ENCODE results near the gene CAPN5. TPM values are rescaled to one million over a fixed set of nuclear protein-coding genes. Genes with fewer than 3 reads are reported as not detected.

CAPN5 gene
- polyA plus RNA-seq, 2 of the 4 experiments (the other 2 are of a cell fraction), result 9.4 to 12.9 TPM

GRCh38 chr11:77155556-77156130 lies 88.9 kb downstream of the CAPN5 start:
- H3K27ac ChIP-seq, result no peak overlapping the region
- TF ChIP-seq ZSCAN20 (CRISPR knock-in tag; IDR thresholded peaks at IDR 0.05) (no peak), KDM1A (IDR thresholded peaks at IDR 0.05; ENCODE audit: low read depth) (no peak), FOXS1 (CRISPR knock-in tag; IDR thresholded peaks at IDR 0.05) (no peak), JUNB (IDR thresholded peaks at IDR 0.05) (no peak), MAFK (IDR thresholded peaks at IDR 0.05; ENCODE audit: partially characterized antibody) (no peak), ZC3H11A (IDR thresholded peaks at IDR 0.05) (no peak), SREBF2 (IDR thresholded peaks at IDR 0.05) (no peak), PHF8 (IDR thresholded peaks at IDR 0.05; ENCODE audit: borderline replicate concordance, low read depth) (no peak), EP300 (IDR thresholded peaks at IDR 0.05) (no peak), REST (IDR thresholded peaks at IDR 0.05) (no peak)
- TF ChIP-seq, protein P1, sequence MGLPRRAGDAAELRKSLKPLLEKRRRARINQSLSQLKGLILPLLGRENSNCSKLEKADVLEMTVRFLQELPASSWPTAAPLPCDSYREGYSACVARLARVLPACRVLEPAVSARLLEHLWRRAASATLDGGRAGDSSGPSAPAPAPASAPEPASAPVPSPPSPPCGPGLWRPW (IDR thresholded peaks at IDR 0.05), result no peak
- TF ChIP-seq, protein P2, sequence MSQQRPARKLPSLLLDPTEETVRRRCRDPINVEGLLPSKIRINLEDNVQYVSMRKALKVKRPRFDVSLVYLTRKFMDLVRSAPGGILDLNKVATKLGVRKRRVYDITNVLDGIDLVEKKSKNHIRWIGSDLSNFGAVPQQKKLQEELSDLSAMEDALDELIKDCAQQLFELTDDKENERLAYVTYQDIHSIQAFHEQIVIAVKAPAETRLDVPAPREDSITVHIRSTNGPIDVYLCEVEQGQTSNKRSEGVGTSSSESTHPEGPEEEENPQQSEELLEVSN (IDR thresholded peaks at IDR 0.05; ENCODE audit: borderline replicate concordance, low read depth), result no peak
- DNase-seq (ENCODE audit: low read depth in 1 of 2, low spot score in 1 of 2), result no peak
- no peak overlapping the region for H3K4me3 ChIP-seq
- H3K9me3 ChIP-seq, result no peaks in the 10 kb centered on the region
- H3K4me2 ChIP-seq, result no peak overlapping the region
- ATAC-seq, result no peak
- 72% methylated on average over 13 of the region's 13 CpGs for WGBS (ENCODE audit: missing lambda C conversion rate)
- no peak for FAIRE-seq
- POLR2A ChIA-PET, result no interaction called here
- no peaks in the 10 kb centered on the region for H3K4me1 ChIP-seq
- CTCF ChIA-PET, result interaction anchor here (1.4 to 3.1 kb wide), 4 partner anchors 28 to 41 kb away, joined by 4 to 17 read pairs (median 6); partner anchors contain the start of gene MYO7A

GRCh38 chr11:77156396-77157195 lies 89.8 kb downstream of the CAPN5 start:
- no peaks in the 10 kb centered on the region for H3K9me3 ChIP-seq
- CTCF ChIA-PET, result interaction anchor here (1.5 to 3.1 kb wide), 2 partner anchors 29 to 32 kb away, joined by 6 to 17 read pairs; partner anchors contain the start of gene MYO7A
- ATAC-seq (no peak), FAIRE-seq (no peak), DNase-seq (ENCODE audit: low read depth in 1 of 2, low spot score in 1 of 2) (no peak)
- no peak overlapping the region for H3K4me2 ChIP-seq
- WGBS (ENCODE audit: missing lambda C conversion rate), result 65% methylated on average over 26 of the region's 26 CpGs
- no peak overlapping the region for H3K4me3 ChIP-seq
- H3K27ac ChIP-seq, result no peak overlapping the region
- POLR2A ChIA-PET, result no interaction called here
- TF ChIP-seq RCOR1 (IDR thresholded peaks at IDR 0.05; ENCODE audit: low read depth, low read length) (no peak), CBX8 (IDR thresholded peaks at IDR 0.05) (no peak), EHMT2 (IDR thresholded peaks at IDR 0.05; ENCODE audit: low read depth) (no peak), ESRRA (IDR thresholded peaks at IDR 0.05; ENCODE audit: borderline replicate concordance, low read length) (no peak), CTCF (IDR thresholded peaks at IDR 0.05) (no peak), SMC3 (IDR thresholded peaks at IDR 0.05) (no peak)
- TF ChIP-seq, protein P3, sequence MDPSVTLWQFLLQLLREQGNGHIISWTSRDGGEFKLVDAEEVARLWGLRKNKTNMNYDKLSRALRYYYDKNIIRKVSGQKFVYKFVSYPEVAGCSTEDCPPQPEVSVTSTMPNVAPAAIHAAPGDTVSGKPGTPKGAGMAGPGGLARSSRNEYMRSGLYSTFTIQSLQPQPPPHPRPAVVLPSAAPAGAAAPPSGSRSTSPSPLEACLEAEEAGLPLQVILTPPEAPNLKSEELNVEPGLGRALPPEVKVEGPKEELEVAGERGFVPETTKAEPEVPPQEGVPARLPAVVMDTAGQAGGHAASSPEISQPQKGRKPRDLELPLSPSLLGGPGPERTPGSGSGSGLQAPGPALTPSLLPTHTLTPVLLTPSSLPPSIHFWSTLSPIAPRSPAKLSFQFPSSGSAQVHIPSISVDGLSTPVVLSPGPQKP (IDR thresholded peaks at IDR 0.05; ENCODE audit: low read depth, low read length), result no peak
- H3K4me1 ChIP-seq, result no peaks in the 10 kb centered on the region
